ENCODE results near the gene ZNF345. TPM values are rescaled to one million over a fixed set of nuclear protein-coding genes. Genes with fewer than 3 reads are reported as not detected.

Gene ZNF345
- polyA plus RNA-seq, 1 of the 3 experiments (the other 2 are of a cell fraction): 2.4 TPM

DNA sequence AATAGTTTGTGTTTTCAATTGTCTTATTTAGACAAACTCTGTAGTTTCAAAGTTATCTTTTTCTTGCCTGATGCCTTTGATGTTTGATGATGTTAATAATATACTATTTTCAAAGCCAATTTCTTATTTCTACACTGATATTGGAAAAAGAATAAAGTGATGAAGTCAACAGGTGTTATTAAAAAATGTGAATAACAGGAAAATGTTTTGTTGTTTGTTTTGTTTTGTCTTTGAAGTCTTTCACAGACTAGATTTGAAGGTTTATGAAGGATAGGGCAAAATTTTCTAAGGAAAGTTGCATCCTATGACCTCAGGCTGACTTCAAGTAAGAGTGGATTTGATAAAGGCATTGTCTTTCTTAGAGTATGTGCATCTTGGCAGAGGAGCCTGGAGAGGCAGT is 43.6 kb upstream of the ZNF345 start:
- ChIA-PET CTCF (no interaction called here), POLR2A (no interaction called here)
- Histone ChIP-seq H3K4me1 (ENCODE audit: control insufficient read depth in 1 of 2, insufficient read depth in 2 of 2, low read depth in 1 of 2, low read length in 1 of 2) (no peaks in the 10 kb centered on the region), H3F3A (replicated peaks; ENCODE audit: insufficient read depth) (peaks cover 9% of the 10 kb centered on the region), H3K4me3 (ENCODE audit: low read depth in 2 of 2, low read length in 1 of 2) (no peak overlapping the region), H4K20me1 (ENCODE audit: insufficient read depth) (no peaks in the 10 kb centered on the region), H3K9me3 (peaks cover 30% of the 10 kb centered on the region; the same call in 1 of the 2 replicates), H3K79me2 (ENCODE audit: insufficient read depth) (peaks cover 40% of the 10 kb centered on the region; the same call in 1 of the 2 replicates), H3K27me3 (ENCODE audit: insufficient read depth) (no peaks in the 10 kb centered on the region), H3K27ac (ENCODE audit: low read depth in 2 of 2, low read length in 1 of 2) (no peak overlapping the region), H3K9ac (no peak overlapping the region), H3K4me2 (no peak overlapping the region), H2AFZ (ENCODE audit: low read depth) (no peak overlapping the region), H3K36me3 (replicated peaks in 1 of 2; ENCODE audit: control insufficient read depth in 1 of 2, insufficient read depth in 2 of 2, low read length in 1 of 2) (peaks cover 14 to 64% of the 10 kb centered on the region in 2 experiments), H3K9me2 (no peaks in the 10 kb centered on the region)
- TF ChIP-seq FOXJ3 (CRISPR knock-in tag; IDR thresholded peaks at IDR 0.05): no peak
- DNase-seq: no peak

GRCh38 chr19:36819130-36819630 is 31.5 kb upstream of the ZNF345 start:
- TF ChIP-seq FOXM1 (IDR thresholded peaks at IDR 0.05; ENCODE audit: low read depth) (no peak), IRF3 (IDR thresholded peaks at IDR 0.05; ENCODE audit: low read depth, low read length) (no peak), SMC3 (IDR thresholded peaks at IDR 0.05; ENCODE audit: low read depth, low read length) (no peak), CHD2 (IDR thresholded peaks at IDR 0.05; ENCODE audit: low read length, partially characterized antibody) (no peak), YY1 (IDR thresholded peaks at IDR 0.05; ENCODE audit: low read depth) (no peak), GABPA (IDR thresholded peaks at IDR 0.05; ENCODE audit: low read depth) (no peak), POLR2AphosphoS5 (IDR thresholded peaks at IDR 0.05; ENCODE audit: low read depth, low read length) (no peak), RFX5 (IDR thresholded peaks at IDR 0.05; ENCODE audit: low read length) (no peak), NRF1 (IDR thresholded peaks at IDR 0.05; ENCODE audit: low read depth, low read length) (no peak), TAF1 (IDR thresholded peaks at IDR 0.05; ENCODE audit: borderline replicate concordance, low read depth, low read length) (no peak), RXRA (IDR thresholded peaks at IDR 0.05; ENCODE audit: borderline replicate concordance, low read depth) (no peak), SIN3A (IDR thresholded peaks at IDR 0.05; ENCODE audit: borderline replicate concordance, low read depth, low read length) (no peak)
- POLR2A ChIA-PET: no interaction called here

More at GRCh38 chr19:36819130-36819630, 31.5 kb upstream of the ZNF345 start:
- H3K9me2 ChIP-seq: no peaks in the 10 kb centered on the region
- no peaks in the 10 kb centered on the region for H3K27me3 ChIP-seq (ENCODE audit: insufficient read depth)
- no peak overlapping the region for H3K4me2 ChIP-seq
- H3K36me3 ChIP-seq (replicated peaks in 1 of 2; ENCODE audit: control insufficient read depth in 1 of 2, insufficient read depth in 2 of 2, low read length in 1 of 2): peaks cover 48 to 91% of the 10 kb centered on the region in 2 experiments
- H4K20me1 ChIP-seq (ENCODE audit: insufficient read depth): no peaks in the 10 kb centered on the region
- 83% methylated on average over 7 of the region's 7 CpGs for WGBS (ENCODE audit: low lambda C conversion rate)
- peaks cover 14% of the 10 kb centered on the region for H3F3A ChIP-seq (replicated peaks; ENCODE audit: insufficient read depth)
- no peak overlapping the region; a peak in 1 of 4 replicates for H3K4me3 ChIP-seq (ENCODE audit: low read depth in 2 of 2, low read length in 1 of 2)
- H2AFZ ChIP-seq (ENCODE audit: low read depth): no peak overlapping the region
- H3K27ac ChIP-seq (ENCODE audit: low read depth in 2 of 2, low read length in 1 of 2): no peak overlapping the region
- peaks cover 72% of the 10 kb centered on the region for H3K9me3 ChIP-seq
- no peaks in the 10 kb centered on the region; the same call in 1 of the 2 replicates for H3K79me2 ChIP-seq (ENCODE audit: insufficient read depth)
- no peak overlapping the region for H3K9ac ChIP-seq
- H3K4me1 ChIP-seq (ENCODE audit: control insufficient read depth in 1 of 2, insufficient read depth in 2 of 2, low read depth in 1 of 2, low read length in 1 of 2): no peaks in the 10 kb centered on the region
- CTCF ChIA-PET: no interaction called here
- no peak for DNase-seq
